ENCODE measurements around the gene RPUSD1. TPM values are rescaled to one million over a fixed set of nuclear protein-coding genes. Genes with fewer than 3 reads are reported as not detected.
A peak's percentile ranks its signal among the peaks of the same experiment; 100 is the strongest.
"Not testable (repeated sequence)": the region's sequence is repeated elsewhere in the genome, so short reads cannot be mapped to it uniquely, and the experiment has no call there.

Gene RPUSD1
- total RNA-seq, 1 experiment from 2014 or later = 48.6 TPM

DNA sequence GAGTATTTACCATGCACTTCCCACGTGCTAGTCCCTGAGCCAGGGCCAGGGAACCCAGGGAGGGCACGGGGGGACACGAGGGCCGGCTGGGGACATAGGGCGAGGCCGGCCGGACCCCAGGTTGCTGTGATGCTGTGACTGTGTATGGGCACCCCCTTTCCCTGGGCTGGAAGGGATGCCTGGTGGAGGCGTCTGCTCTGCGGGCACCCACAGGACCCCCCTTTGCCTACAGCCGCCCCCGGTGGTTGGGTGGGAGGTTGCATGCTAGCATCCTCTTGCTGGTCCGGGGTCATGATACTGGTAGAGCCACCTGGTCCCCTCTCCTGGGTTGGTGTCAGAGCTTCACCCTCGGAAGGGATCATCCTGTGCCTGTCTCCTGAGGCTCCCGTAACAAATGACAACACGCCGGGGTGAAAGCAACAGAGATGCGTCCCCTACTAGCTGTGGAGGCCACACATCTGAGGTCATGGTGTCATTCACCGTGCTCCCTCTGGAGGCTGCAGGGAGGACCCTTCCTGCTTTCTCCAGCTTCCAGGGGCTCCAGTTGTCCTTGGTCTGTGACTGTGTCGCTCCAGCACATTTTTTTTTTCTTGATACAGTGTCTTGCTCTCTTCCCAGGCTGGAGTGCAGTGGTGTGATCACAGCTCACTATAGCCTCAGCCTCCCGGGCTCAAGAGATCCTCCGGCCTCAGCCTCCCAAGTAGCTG, 44.2 kb downstream of the RPUSD1 start:
- DNase-seq = no peak

DNA sequence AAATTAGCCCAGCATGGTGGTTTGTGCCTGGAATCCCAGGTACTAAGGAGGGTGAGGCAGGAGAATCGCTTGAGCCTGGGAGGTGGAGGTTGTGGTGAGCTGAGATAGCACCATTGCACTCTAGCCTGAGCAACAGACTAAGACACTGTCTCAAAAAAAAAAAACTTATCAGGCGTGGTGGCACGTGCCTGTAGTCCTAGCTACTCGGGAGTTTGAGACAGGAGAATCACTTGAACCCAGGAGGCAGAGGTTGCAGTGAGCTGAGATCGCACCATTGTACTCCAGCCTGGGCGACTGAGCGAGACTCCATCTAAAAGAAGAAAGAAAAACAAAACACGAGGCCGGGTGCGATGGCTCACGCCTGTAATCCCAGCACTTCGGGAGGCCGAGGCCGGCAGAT, 45.3 kb downstream of the RPUSD1 start:
- not testable (repeated sequence) for H2BK5ac ChIP-seq (ENCODE audit: insufficient read length, low read length)

More for the DNA sequence above, 44.2 kb downstream of the RPUSD1 start:
- no peak overlapping the region for H4K5ac ChIP-seq (ENCODE audit: insufficient read length, low read depth, low read length)
- H3K4me1 Mint-ChIP-seq = peaks cover 5 to 7% of the 10 kb centered on the region in 2 experiments
- no CpG with 5 or more reads among the region's 21 CpGs for WGBS (ENCODE audit: extremely low coverage, insufficient read length, low lambda C conversion rate)
- no peaks in the 10 kb centered on the region for H4K20me1 ChIP-seq (ENCODE audit: control insufficient read depth, insufficient read depth, insufficient read length)
- H3K9me3 ChIP-seq (ENCODE audit: control insufficient read depth, low read depth, low read length) = no peaks in the 10 kb centered on the region
- no peak overlapping the region for H3K14ac ChIP-seq (ENCODE audit: insufficient read depth, low read length)
- no peak overlapping the region for H2BK20ac ChIP-seq (ENCODE audit: low read depth, low read length, poor library complexity, severe bottlenecking)
- TF ChIP-seq, protein P1, sequence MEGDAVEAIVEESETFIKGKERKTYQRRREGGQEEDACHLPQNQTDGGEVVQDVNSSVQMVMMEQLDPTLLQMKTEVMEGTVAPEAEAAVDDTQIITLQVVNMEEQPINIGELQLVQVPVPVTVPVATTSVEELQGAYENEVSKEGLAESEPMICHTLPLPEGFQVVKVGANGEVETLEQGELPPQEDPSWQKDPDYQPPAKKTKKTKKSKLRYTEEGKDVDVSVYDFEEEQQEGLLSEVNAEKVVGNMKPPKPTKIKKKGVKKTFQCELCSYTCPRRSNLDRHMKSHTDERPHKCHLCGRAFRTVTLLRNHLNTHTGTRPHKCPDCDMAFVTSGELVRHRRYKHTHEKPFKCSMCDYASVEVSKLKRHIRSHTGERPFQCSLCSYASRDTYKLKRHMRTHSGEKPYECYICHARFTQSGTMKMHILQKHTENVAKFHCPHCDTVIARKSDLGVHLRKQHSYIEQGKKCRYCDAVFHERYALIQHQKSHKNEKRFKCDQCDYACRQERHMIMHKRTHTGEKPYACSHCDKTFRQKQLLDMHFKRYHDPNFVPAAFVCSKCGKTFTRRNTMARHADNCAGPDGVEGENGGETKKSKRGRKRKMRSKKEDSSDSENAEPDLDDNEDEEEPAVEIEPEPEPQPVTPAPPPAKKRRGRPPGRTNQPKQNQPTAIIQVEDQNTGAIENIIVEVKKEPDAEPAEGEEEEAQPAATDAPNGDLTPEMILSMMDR (conservative IDR thresholded peaks at IDR 0.05) = peak; percentile 62
- no peaks in the 10 kb centered on the region for H3K9me3 Mint-ChIP-seq
- no peak overlapping the region; a peak in 1 of 5 replicates for H3K4me3 Mint-ChIP-seq
- no peak overlapping the region for H2AFZ ChIP-seq (ENCODE audit: low read length)
- no peak overlapping the region for H2AK5ac ChIP-seq (ENCODE audit: insufficient read length, low read length)
- H4K8ac ChIP-seq (replicated peaks; ENCODE audit: insufficient read length, low read depth, low read length) = no peak overlapping the region
- H3K27ac ChIP-seq (ENCODE audit: insufficient read length, low read depth, low read length) = no peak overlapping the region
- no peak overlapping the region for H3K4me2 ChIP-seq (ENCODE audit: insufficient read depth, insufficient read length, low read length)
- no peak overlapping the region for H2BK12ac ChIP-seq (ENCODE audit: insufficient read length, low read depth, low read length)
- H2BK120ac ChIP-seq (ENCODE audit: low read depth, low read length, poor library complexity, severe bottlenecking) = no peak overlapping the region
- H3K23me2 ChIP-seq (ENCODE audit: insufficient read length, low read depth, low read length, poor library complexity, severe bottlenecking) = peaks cover 10% of the 10 kb centered on the region
- H3K79me1 ChIP-seq (ENCODE audit: insufficient read depth, low read depth, low read length, poor library complexity, severe bottlenecking) = no peaks in the 10 kb centered on the region
- no peak overlapping the region for H3K18ac ChIP-seq (ENCODE audit: insufficient read length, low read depth, low read length)
- no peak overlapping the region for H2BK15ac ChIP-seq (ENCODE audit: low read depth, low read length)
- no peak overlapping the region for H3K4ac ChIP-seq (ENCODE audit: low read depth, low read length)
- H2BK5ac ChIP-seq (ENCODE audit: insufficient read length, low read length) = no peak overlapping the region
- H3K56ac ChIP-seq (ENCODE audit: insufficient read length, low read depth, low read length) = no peak overlapping the region
- no peaks in the 10 kb centered on the region for H3K27me3 Mint-ChIP-seq (ENCODE audit: low read depth)
- H3K23ac ChIP-seq (ENCODE audit: insufficient read length, low read depth, low read length) = no peak overlapping the region
- H3K36me3 Mint-ChIP-seq (ENCODE audit: insufficient read depth in 1 of 3, low read depth in 3 of 3) = peaks cover 0 to 5% (median 0%) of the 10 kb centered on the region in 3 experiments; a peak in 1 of 7 replicates
- no peak overlapping the region for H3T11ph ChIP-seq (ENCODE audit: low read length)
- no peaks in the 10 kb centered on the region for H3K27me3 ChIP-seq (ENCODE audit: insufficient read depth, low read length)
- peaks cover 2% of the 10 kb centered on the region; the same call in 1 of the 2 replicates for H3K4me1 ChIP-seq (ENCODE audit: insufficient read depth, low read length)
- no peak overlapping the region for H3K27ac Mint-ChIP-seq
- no peak overlapping the region for H4K91ac ChIP-seq (ENCODE audit: insufficient read length, low read depth, low read length)
- H3K79me2 ChIP-seq (ENCODE audit: insufficient read depth, low read length) = no peaks in the 10 kb centered on the region
- no peak overlapping the region for H3K9ac ChIP-seq (ENCODE audit: extremely low read depth, insufficient read length, low read length)

More for the DNA sequence above, 45.3 kb downstream of the RPUSD1 start:
- H3T11ph ChIP-seq (ENCODE audit: low read length); H3K14ac ChIP-seq (ENCODE audit: insufficient read depth, low read length); H4K20me1 ChIP-seq (ENCODE audit: control insufficient read depth, insufficient read depth, insufficient read length); DNase-seq; H3K27ac ChIP-seq (ENCODE audit: insufficient read length, low read depth, low read length); H3K79me2 ChIP-seq (ENCODE audit: insufficient read depth, low read length); H3K27me3 Mint-ChIP-seq (ENCODE audit: low read depth); H2AK5ac ChIP-seq (ENCODE audit: insufficient read length, low read length); H2BK120ac ChIP-seq (ENCODE audit: low read depth, low read length, poor library complexity, severe bottlenecking); H3K9ac ChIP-seq (ENCODE audit: extremely low read depth, insufficient read length, low read length); H3K56ac ChIP-seq (ENCODE audit: insufficient read length, low read depth, low read length); H4K91ac ChIP-seq (ENCODE audit: insufficient read length, low read depth, low read length); H3K79me1 ChIP-seq (ENCODE audit: insufficient read depth, low read depth, low read length, poor library complexity, severe bottlenecking); H2BK12ac ChIP-seq (ENCODE audit: insufficient read length, low read depth, low read length); H3K4me1 ChIP-seq (ENCODE audit: insufficient read depth, low read length); H3K4me3 Mint-ChIP-seq; H3K4me2 ChIP-seq (ENCODE audit: insufficient read depth, insufficient read length, low read length); H3K4me1 Mint-ChIP-seq; H4K8ac ChIP-seq (replicated peaks; ENCODE audit: insufficient read length, low read depth, low read length); H3K23me2 ChIP-seq (ENCODE audit: insufficient read length, low read depth, low read length, poor library complexity, severe bottlenecking); H3K18ac ChIP-seq (ENCODE audit: insufficient read length, low read depth, low read length); H4K5ac ChIP-seq (ENCODE audit: insufficient read length, low read depth, low read length); H3K4ac ChIP-seq (ENCODE audit: low read depth, low read length); H3K9me3 Mint-ChIP-seq; H2AFZ ChIP-seq (ENCODE audit: low read length); H3K36me3 Mint-ChIP-seq (ENCODE audit: insufficient read depth in 1 of 3, low read depth in 3 of 3); H3K27ac Mint-ChIP-seq; H3K23ac ChIP-seq (ENCODE audit: insufficient read length, low read depth, low read length); H3K9me3 ChIP-seq (ENCODE audit: control insufficient read depth, low read depth, low read length); H2BK20ac ChIP-seq (ENCODE audit: low read depth, low read length, poor library complexity, severe bottlenecking); H3K27me3 ChIP-seq (ENCODE audit: insufficient read depth, low read length); H2BK15ac ChIP-seq (ENCODE audit: low read depth, low read length): not testable (repeated sequence)
- no CpG with 5 or more reads among the region's 14 CpGs for WGBS (ENCODE audit: extremely low coverage, insufficient read length, low lambda C conversion rate)

Measured in H9 (cell line).